Activated CD4-positive, alpha-beta memory T cell treated with anti-CD3 and anti-CD28 coated beads, Interleukin-2, amount 10 ng/mL, durations not matched to agents 7 days and 5 days (primary cell): ENCODE data around the gene RBM5. TPM values are rescaled to one million over a fixed set of nuclear protein-coding genes. Genes with fewer than 3 reads are reported as not detected.

ENCODE experiments used
- CTCF ChIA-PET: fragments of 350-600 bp; sonication (Branson Sonifier 250); formaldehyde crosslinking; loops from one replicate; lab custom pipeline; 2021; ENCODE audit warnings: antibody characterized with exemption, inconsistent platforms; lab: Charles Lee
- POLR2A ChIA-PET: fragments of 350-600 bp; sonication (Branson Sonifier 250); formaldehyde crosslinking; loops from one replicate; lab custom pipeline; 2021; ENCODE audit warnings: antibody characterized with exemption; lab: Charles Lee
- DNase-seq: peaks from one replicate; pipeline ENCODE4 v3.0.0-alpha.2; 2020
- H3K27ac Mint-ChIP-seq: one replicate; pipeline ENCODE4 v1.8.0; 2021; ENCODE audit warnings: mild to moderate bottlenecking, mixed read lengths
- H3K27me3 Mint-ChIP-seq: one replicate; pipeline ENCODE4 v1.8.0; 2021; ENCODE audit warnings: mixed read lengths
- H3K36me3 Mint-ChIP-seq: one replicate; pipeline ENCODE4 v1.8.0; 2021; ENCODE audit warnings: low read depth, mixed read lengths
- H3K4me1 Mint-ChIP-seq: one replicate; pipeline ENCODE4 v1.8.0; 2021; ENCODE audit warnings: mixed read lengths
- H3K4me3 Mint-ChIP-seq: one replicate; pipeline ENCODE4 v1.8.0; 2021; ENCODE audit warnings: mild to moderate bottlenecking, mixed read lengths
- H3K9me3 Mint-ChIP-seq: one replicate; pipeline ENCODE4 v1.8.0; 2021; ENCODE audit warnings: mixed read lengths
- total RNA-seq, 2 experiments: library from RNA; stranded (reverse); gene quantifications; one replicate each; pipeline ENCODE4 v1.2.3, GENCODE V29; 2021

RBM5 gene
- total RNA-seq, 2 experiments from 2014 or later = 157 to 169 TPM

DNA sequence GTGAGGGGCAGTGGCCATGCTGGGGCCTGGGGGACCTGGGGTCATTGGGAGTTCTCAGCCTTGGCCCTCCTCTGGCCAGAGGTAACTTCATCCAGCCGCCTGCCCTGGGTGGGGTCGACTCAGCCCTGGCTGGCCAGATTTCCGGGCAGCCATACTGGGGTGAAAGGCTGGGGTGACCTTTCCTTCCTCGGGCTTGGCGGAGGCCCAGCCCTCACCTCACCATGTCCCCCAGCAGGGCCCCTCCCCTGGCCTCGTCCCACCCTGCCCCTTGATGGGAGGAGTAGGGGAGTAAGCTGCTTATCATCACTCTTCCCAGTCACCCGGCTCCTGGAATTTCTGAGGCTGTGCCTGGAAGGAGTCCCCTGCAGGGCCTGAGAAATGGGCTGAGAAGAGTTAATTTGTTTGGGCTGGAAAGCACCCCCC is 71.9 kb downstream of the RBM5 start:
- ChIA-PET POLR2A (no interaction called here), CTCF (no interaction called here)
- Mint-ChIP-seq H3K27ac (no peak overlapping the region), H3K4me3 (no peak overlapping the region), H3K9me3 (no peaks in the 10 kb centered on the region), H3K36me3 (no peaks in the 10 kb centered on the region), H3K4me1 (peaks cover 4% of the 10 kb centered on the region), H3K27me3 (peaks cover 28% of the 10 kb centered on the region)
- DNase-seq = no peak

DNA sequence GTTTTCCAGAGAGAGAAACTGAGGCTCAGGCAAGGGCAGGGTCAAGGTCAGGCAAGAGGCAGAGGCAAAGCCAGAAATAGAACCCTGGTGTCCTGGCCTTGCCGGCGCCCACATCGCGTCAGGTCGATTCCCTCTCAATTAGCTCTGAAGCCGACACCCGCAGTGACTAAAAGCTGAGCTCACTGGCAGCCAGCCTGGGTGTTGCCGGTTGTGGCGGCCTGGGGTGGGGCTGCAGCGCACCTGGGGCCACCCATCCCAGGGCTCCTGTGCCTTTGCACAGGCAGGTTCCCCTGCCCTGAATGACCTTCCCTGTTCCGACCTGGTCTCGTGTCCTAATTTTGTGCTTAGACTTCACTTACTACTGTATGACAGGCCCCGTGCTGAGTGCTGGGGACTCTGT is 72.6 kb downstream of the RBM5 start:
- CTCF ChIA-PET = no interaction called here
- Mint-ChIP-seq H3K36me3 (no peaks in the 10 kb centered on the region), H3K4me3 (no peak overlapping the region), H3K27me3 (peaks cover 20% of the 10 kb centered on the region), H3K4me1 (no peaks in the 10 kb centered on the region), H3K27ac (no peak overlapping the region), H3K9me3 (no peaks in the 10 kb centered on the region)
- DNase-seq = no peak
- POLR2A ChIA-PET = no interaction called here

DNA sequence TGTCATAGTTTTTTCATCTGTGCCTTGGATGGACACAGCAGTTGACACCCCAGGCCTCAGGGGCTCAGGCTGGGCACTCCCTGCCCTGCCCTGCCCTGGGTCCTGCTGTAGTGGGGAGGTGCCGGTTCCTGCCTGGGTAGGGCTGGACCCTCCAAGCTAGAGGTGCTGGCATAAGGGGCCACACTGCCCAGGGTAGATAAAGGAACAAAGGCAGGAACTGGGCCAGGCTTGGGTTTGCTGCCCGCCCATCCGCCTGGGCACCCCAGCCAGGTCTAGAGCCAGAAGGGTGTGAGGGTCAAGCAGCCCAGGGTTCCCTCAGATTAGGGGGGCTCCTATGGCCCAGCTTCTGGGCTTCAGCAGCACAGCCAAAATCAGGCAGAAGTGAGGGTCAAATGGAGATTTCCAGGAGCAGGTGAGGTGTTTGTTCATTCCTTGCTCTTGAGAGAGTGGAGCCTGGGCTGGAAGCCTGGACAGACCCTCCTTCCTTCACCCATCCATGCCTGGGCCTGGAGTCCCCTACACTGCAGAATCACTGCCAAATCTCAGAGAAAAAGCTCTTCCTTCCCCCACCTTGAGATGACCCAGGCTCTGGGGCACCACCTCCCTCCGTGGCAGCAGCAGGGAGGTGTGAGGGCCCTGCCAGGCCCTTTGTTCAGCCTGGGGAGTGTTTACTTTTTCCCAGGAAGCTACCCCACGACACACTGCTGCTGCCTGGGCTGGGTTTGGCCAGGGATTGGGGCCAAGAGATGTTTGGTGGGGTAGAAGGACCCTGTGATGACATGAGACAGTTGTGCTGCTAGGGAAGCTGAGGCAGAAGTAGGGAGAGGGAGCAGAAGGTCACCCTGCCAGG is 73.5 kb downstream of the RBM5 start:
- ChIA-PET CTCF (no interaction called here), POLR2A (no interaction called here)
- Mint-ChIP-seq H3K27me3 (peaks cover 15% of the 10 kb centered on the region), H3K4me3 (no peak overlapping the region), H3K36me3 (no peaks in the 10 kb centered on the region), H3K27ac (no peak overlapping the region), H3K9me3 (no peaks in the 10 kb centered on the region), H3K4me1 (no peaks in the 10 kb centered on the region)
- no peak for DNase-seq

DNA sequence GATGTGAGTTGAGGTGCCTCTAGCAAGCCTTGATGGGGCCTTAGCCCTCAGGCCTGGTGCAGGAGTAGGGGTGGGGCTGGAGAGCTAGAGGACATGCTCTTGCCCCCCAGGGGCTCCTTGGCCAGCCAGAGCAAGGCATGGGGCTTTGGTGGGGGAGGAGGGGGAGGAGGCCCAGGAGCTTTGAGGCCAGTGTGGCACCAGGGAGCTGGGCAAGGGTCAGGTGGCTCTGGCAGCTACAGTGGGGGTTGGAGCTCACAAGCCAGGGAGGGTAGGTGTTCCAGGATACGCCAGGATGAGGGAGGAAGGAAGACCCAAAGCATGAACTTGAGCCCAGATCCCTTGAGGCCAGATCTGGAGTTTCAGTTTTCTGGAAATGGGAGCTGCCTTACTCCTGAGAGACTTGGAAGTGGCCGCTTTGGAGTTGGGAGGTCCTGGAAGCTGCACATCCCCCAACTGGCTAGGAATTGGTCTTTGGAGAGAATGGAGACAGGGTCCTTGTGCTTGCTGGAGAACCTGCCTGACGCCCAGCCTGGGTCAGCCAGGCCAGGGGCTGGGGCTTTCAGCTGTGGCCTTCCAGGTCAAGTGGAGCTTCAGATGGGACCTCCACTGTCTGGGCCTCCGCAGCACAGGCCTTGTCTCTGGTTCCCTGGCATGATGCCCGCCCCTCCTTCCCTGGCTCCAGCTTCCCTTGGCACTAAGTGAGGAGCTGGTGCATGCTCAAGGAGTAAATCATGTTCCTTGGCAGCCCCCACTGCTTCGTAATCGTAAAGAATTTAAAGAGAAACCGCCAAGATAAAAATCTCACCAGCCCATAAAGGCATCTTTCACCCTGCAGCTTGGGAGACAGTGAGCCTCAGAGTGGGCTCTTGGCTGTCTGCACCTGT is 75.1 kb downstream of the RBM5 start:
- CTCF ChIA-PET = no interaction called here
- Mint-ChIP-seq H3K27me3 (peaks cover 1% of the 10 kb centered on the region), H3K4me3 (no peak overlapping the region), H3K36me3 (no peaks in the 10 kb centered on the region), H3K9me3 (no peaks in the 10 kb centered on the region), H3K4me1 (no peaks in the 10 kb centered on the region), H3K27ac (no peak overlapping the region)
- no peak for DNase-seq
- POLR2A ChIA-PET = no interaction called here

DNA sequence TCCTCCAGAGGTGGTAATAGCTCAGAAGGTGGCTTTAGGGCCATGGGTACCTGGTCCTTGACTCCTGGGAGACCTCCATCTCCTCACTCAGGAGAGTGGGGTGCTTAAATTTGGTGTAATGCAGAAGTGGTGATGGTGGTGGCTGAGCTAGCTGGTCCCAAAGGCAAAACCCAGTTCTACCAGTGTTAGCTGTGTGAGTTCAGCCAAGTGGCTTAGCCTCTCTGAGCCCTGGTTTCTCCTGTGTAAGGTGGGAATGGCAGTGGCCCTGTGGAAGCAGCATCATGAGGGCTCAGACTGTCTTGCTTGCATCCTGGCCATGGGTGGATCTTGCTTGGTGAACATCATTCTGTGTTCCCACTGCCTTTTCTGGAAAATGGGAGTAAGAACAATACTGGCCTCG is 75.8 kb downstream of the RBM5 start:
- POLR2A ChIA-PET = no interaction called here
- Mint-ChIP-seq H3K4me1 (no peaks in the 10 kb centered on the region), H3K27ac (no peak overlapping the region), H3K36me3 (no peaks in the 10 kb centered on the region), H3K9me3 (no peaks in the 10 kb centered on the region), H3K27me3 (no peaks in the 10 kb centered on the region), H3K4me3 (no peak overlapping the region)
- CTCF ChIA-PET = no interaction called here
- DNase-seq = no peak

DNA sequence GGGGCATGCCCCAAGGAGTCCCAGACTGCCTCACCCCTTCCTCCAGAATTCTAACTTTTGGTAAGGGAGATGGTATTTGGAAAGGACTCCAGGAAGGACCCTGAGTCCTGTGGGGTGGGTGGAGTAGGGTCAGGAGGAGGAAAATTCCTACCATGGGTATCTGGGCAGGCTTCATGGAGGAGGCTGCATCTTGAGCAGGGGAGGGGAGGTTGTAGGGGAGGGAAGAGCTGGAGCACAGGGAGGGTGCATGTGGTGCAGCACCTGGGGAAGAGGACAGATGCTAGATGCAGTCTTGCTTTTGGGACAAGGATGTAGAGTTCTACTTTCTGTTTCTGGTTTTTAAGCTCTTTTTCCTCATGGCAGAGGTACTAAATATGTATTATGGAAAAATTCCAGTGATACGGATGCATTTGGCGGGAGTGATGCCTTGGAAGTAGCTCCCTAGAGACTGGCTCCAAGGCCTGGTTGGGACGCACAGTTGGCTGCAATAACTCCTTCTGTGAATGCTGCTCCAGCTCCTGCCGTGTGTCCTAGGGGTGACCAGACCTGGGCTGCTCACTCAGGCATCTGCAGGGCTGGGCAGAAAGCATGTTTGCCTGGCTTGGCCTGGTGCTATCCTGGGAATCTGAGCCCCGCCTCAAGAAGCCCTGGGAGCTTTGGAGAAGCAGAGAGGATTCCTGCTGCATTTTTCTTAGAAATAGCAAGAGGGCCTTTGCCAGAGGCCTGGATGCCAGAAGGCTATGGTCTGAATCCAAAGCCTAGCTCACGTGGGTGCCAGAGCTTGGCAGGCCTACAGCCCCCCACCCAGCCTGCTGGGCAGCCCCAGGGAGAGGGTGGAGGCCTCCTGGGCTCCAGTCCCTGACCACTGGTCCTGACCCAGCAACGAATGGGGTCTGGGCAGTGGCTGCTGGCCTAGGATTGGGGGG is 76.5 kb downstream of the RBM5 start:
- Mint-ChIP-seq H3K36me3 (no peaks in the 10 kb centered on the region), H3K27ac (no peak overlapping the region), H3K9me3 (no peaks in the 10 kb centered on the region), H3K27me3 (no peaks in the 10 kb centered on the region), H3K4me3 (no peak overlapping the region), H3K4me1 (no peaks in the 10 kb centered on the region)
- ChIA-PET CTCF (no interaction called here), POLR2A (interaction anchor here (0.7 kb wide), 3 partner anchors 9 to 31 kb away, joined by 3 to 4 read pairs (median 3); no protein-coding TSS in a partner anchor)
- no peak for DNase-seq

DNA sequence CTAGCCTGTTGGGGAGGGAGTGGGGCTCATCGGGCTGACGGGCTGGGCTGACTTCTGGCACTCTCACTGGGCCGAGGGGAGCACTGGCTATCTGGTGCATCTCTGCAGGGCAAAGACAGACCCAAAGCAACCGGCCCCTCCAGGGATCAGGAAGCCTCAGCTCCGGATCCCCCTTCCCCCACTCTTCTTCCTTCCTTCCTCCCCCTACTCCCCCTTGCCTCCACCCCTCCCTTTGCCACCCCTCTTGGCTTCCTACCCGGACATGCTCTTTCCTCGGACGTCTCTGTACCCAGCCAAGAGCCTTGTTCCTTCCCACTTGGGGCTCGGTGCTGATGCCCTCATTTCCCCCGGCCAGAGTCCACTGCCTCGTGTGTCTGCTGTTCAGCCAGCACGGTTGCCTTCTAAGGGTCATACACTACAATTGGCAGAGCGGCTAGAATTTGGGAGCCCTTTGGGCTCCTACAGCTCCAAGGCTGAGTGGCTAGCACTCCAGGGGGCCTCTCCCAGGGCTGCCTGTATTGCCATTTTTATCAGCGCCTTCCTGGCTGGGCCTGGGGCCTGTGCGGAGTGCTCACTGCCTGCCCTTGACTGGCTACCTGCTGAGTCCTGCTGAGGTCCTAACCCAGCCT is 77.3 kb downstream of the RBM5 start:
- no peak for DNase-seq
- ChIA-PET CTCF (no interaction called here), POLR2A (interaction anchor here (0.7 kb wide), 1 partner anchor 10 kb away, joined by 3 read pairs; no protein-coding TSS in a partner anchor)
- H3K9me3 Mint-ChIP-seq = no peaks in the 10 kb centered on the region
- H3K27me3 Mint-ChIP-seq = no peaks in the 10 kb centered on the region
- no peaks in the 10 kb centered on the region for H3K36me3 Mint-ChIP-seq
- H3K4me3 Mint-ChIP-seq = no peak overlapping the region
- no peaks in the 10 kb centered on the region for H3K4me1 Mint-ChIP-seq
- no peak overlapping the region for H3K27ac Mint-ChIP-seq

DNA sequence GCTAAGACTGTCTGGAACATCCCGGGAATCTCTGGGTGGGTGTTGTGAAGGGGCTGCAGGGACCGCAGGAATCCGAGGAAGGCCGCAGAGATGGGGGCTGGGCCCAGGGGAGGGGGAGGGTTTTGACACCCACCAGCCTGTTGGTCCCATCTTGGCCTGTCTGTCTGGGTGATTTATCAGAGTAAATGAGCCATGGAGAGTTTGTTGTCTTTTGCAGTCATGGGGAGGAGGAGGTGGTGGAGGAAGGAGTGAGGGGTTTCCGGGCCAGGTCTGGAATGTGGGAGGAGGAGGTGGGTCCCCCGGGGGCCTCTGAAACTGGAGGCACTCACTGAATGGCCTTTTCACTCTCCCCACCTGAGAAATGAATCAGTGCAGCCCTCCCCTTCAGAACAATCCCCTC is 77.9 kb downstream of the RBM5 start:
- Mint-ChIP-seq H3K4me3 (no peak overlapping the region), H3K9me3 (no peaks in the 10 kb centered on the region), H3K4me1 (no peaks in the 10 kb centered on the region), H3K36me3 (no peaks in the 10 kb centered on the region), H3K27me3 (no peaks in the 10 kb centered on the region), H3K27ac (no peak overlapping the region)
- ChIA-PET POLR2A (no interaction called here), CTCF (no interaction called here)
- no peak for DNase-seq

DNA sequence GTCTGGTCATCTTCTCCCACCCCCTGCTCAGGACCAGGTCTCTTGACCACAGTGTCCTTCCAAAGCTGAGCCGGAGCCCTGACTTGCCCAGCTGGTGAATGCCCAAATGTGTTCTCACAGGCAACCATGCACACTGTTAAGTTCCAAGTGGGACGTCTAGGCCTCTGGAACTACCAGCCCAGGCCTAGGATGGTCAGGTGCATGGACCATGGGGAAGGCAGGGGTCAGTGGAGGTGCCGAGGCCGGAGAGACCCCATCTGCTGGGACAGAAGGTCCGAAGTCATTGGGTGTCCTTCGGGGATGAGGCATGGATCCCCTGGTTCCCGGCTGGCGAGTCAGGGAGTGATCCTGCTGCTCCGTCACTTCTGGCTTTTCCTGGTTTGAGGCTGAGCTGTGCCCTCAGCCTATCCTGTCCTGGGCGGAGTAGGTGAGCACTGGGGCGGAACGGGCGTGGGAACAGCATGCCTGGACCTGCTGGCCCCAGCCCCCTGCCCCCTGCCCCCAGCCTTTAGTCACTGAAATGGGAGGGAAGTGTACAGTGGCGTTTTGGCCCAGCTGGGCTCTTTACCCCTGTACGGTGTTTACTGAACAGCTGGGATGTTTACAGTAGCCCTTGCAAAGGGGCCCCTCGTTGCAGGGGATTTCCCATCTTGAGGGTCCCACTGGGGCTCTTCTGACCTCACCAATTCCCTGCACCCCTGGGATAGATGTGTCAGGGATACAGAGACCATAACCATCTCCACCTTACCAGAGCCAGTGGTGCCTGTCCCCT is 78.5 kb downstream of the RBM5 start:
- POLR2A ChIA-PET = no interaction called here

DNA sequence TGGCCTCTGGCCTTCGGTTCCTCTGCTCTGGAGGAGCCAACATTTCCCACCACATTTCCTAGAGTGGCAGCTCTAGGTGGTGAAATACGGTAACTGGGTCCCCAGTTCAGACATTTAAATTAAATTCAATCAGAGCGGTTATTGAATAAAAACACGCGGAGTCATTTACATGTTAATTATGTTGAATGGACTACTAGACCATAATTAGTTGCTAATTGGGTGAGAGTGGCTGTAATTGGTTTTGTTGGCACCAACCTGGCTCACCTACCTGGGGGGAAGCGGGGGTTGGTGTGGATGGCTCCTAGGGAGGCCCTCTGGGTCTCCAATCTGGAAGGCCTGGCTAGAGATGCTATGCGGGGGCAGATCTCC is 79.1 kb downstream of the RBM5 start:
- H3K27me3 Mint-ChIP-seq = no peaks in the 10 kb centered on the region
- no peak overlapping the region for H3K27ac Mint-ChIP-seq
- no peaks in the 10 kb centered on the region for H3K9me3 Mint-ChIP-seq
- DNase-seq = no peak
- no peaks in the 10 kb centered on the region for H3K4me1 Mint-ChIP-seq
- H3K36me3 Mint-ChIP-seq = no peaks in the 10 kb centered on the region
- H3K4me3 Mint-ChIP-seq = no peak overlapping the region
- ChIA-PET CTCF (no interaction called here), POLR2A (no interaction called here)

More for the DNA sequence above, 78.5 kb downstream of the RBM5 start:
- Mint-ChIP-seq H3K4me3 (no peak overlapping the region), H3K4me1 (no peaks in the 10 kb centered on the region), H3K27me3 (no peaks in the 10 kb centered on the region), H3K36me3 (no peaks in the 10 kb centered on the region), H3K27ac (no peak overlapping the region), H3K9me3 (no peaks in the 10 kb centered on the region)
- no peak for DNase-seq
- CTCF ChIA-PET = no interaction called here

DNA sequence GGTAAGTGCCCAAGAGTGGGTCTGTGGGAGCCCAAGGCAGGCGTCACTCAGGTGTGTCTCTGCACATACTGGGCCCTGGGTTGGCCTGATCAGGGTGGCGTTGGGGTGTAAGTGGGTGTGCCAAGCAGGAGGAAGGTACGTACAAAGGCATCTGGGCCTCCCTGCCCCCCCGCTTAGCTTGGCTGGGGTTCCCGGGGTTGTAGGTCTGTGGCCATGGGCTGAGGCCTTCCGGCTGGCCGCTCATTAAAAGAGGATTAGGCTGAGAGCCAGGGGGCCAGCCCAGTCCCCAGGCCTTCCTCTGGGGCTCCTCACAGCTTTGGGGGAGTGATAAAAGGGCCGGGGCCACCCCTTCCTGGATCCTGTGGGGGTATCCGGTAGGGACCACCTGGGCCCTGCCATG is 79.7 kb downstream of the RBM5 start:
- H3K36me3 Mint-ChIP-seq = no peaks in the 10 kb centered on the region
- no peak overlapping the region for H3K4me3 Mint-ChIP-seq
- H3K9me3 Mint-ChIP-seq = no peaks in the 10 kb centered on the region
- DNase-seq = no peak
- no peaks in the 10 kb centered on the region for H3K27me3 Mint-ChIP-seq
- H3K4me1 Mint-ChIP-seq = no peaks in the 10 kb centered on the region
- H3K27ac Mint-ChIP-seq = no peak overlapping the region
- CTCF ChIA-PET = no interaction called here
- POLR2A ChIA-PET = no interaction called here
